GM12872 (cell line): ENCODE results near the gene CST1.

Experiments used
- TF ChIP-seq, protein P1 (sequence below): IDR thresholded peaks from 3 replicates; pipeline ENCODE4 v1.5.1; 2011; ENCODE audit warnings: low read depth, mild to moderate bottlenecking, low read length, moderate library complexity; ENCODE audit not compliant: insufficient read depth

CST1 gene

DNA sequence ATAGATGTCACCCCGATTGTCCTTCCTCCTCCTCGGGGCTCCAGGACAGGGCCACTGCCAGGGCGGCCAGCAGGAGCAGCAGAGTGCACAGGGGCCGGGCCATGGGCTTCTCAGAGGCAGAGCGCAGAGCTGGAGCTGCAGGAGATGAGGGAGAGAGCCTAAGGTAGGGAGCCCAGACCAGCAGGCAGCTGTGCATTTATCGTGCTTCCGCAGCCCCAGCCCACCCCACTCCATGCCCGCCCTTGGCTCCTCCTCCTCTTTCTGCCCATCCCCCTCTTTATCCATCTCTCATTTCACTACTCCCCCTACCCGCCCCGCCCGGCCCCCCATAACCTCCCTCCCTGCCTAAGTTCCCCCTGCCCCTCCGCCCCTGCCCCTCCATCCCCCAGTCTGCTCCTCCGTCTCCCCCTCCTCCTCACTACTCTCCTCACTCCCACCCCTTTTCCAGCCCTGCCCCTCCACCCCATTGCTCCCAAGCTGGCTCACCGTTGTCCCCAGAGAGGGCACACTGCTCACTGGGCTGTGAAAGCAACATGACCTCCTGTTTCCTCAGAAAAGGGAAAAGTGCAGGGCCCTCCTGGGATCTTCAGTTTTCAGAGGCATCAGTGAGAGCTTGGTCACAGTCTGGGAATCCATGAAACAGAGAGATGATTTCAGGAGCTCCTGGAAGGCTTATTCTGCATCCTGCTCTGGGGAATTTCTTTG, 25.5 kb upstream of the CST1 start:
- TF ChIP-seq, protein P1, sequence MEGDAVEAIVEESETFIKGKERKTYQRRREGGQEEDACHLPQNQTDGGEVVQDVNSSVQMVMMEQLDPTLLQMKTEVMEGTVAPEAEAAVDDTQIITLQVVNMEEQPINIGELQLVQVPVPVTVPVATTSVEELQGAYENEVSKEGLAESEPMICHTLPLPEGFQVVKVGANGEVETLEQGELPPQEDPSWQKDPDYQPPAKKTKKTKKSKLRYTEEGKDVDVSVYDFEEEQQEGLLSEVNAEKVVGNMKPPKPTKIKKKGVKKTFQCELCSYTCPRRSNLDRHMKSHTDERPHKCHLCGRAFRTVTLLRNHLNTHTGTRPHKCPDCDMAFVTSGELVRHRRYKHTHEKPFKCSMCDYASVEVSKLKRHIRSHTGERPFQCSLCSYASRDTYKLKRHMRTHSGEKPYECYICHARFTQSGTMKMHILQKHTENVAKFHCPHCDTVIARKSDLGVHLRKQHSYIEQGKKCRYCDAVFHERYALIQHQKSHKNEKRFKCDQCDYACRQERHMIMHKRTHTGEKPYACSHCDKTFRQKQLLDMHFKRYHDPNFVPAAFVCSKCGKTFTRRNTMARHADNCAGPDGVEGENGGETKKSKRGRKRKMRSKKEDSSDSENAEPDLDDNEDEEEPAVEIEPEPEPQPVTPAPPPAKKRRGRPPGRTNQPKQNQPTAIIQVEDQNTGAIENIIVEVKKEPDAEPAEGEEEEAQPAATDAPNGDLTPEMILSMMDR, result no peak

DNA sequence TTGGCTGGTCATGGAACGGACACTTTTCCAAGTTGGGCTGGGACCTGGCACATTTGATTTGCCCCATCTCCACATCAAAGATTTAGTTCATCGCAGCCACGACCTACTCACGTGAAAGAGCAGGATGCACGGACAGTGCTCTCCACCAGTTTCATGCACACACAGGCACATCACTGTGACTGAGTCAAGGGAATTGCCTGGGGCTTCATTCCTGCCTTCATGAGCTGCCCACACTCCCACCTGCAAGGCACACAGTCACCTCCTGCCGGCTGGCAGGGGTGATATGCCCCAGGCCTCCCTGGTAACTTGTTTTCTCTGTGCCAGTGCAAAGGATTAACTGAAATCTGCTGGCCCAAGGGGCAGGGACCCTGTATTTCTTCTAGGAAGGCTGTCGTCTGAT, 23.3 kb upstream of the CST1 start:
- TF ChIP-seq, protein P1, result no peak

DNA sequence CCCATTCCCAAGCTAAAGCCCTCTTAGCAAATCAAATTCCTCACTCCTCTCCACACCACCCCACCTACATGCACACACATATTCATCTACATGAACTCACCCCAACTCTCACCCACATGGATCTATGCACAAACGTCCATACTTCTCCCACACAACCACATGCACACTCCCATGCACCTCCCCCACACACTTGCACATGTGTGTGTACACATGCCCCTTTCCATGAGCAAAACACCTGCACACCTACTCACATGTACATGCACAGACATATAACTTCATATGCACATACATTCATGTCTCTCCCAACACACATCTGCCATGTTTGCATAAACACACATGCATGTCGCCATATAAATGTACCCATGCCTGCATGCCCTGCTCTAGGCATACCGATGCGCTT, 22.8 kb upstream of the CST1 start:
- TF ChIP-seq, protein P1, result no peak

DNA sequence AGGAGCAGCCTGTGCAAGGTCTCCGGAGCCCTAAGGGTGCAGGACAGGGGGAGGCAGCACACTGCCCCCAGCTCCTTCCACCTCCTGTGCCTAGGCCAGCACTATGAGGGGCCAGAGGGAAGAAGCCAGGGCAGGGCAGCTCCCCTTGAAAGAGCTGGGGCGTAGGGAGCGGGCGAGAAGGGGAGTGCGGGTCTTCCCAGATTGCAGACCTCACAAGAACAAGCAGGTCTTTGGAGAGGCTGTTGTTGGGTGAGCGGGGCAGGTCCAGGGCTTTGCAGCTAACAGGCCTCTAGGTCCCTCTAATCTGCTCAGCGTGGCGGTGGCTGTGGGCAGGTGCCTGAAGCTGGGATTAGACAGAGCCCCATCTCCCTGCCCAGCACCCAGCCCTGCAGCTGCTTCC, 22.4 kb upstream of the CST1 start:
- TF ChIP-seq, protein P1, result no peak

DNA sequence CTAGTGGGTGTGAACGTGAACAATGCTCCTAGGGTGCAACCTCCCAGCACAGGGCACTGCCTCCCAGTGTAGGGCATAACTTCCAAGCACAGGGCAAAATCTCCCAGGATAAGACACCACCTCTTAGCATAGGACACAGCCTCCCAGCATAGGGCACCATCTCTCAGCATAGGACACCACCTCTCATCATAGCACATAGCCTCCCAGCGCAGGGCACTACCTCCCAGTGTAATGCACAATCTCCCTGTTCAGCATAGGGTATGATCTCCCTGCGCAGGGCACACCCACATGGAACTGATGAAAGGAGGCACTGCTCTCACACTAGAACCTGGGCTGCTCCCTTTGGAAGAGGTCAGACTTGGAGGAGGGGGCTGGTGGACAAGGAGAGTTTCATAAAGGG, 21.3 kb upstream of the CST1 start:
- TF ChIP-seq, protein P1, result no peak

DNA sequence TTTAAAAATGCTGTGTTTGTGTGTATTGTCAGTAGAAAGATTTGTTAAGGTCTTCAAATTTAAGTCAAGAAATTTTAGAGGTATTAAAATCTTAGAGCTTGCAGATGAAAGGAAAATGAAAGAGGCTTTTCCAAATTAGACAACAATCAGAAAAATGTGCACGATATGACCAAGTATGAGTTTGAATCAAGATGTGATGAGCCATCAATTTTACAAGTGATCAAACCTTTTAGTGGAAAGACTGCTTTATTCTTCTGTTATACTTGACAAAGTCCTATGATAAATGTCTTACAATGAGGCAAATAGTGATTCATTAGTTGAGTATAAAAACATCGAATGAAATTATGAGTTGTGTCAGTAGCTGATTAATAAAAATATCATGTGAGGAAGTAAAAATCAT, 19.6 kb upstream of the CST1 start:
- TF ChIP-seq, protein P1, result no peak

DNA sequence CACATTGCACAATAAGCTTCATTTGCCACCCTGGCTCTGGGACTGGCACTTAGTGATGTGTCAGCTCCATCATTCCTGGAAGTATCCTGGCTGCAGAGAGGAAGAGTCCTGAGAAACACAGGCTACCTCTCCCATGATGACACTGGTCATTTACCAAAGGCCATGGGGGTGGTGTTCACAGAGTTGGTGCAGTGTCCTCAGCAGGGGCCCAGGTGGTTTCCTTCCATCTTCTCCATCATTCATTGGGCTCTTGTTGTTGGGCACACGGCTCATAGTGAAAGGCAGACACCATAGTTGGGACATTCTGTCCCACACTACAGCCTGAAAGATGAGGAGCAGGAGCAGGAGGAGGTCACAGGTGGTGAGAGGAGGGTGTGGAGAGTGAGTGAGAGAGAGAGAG, 15.8 kb upstream of the CST1 start:
- TF ChIP-seq, protein P1, result no peak
